Activated CD8-positive, alpha-beta memory T cell treated with anti-CD3 and anti-CD28 coated beads, Interleukin-2, amount 50 U/mL, for 4 hours (primary cell): ENCODE data around the gene PNPLA1.

Source experiments
- DNase-seq: peaks from one replicate; pipeline ENCODE4 v3.0.0-alpha.2; 2020

PNPLA1 gene

DNA sequence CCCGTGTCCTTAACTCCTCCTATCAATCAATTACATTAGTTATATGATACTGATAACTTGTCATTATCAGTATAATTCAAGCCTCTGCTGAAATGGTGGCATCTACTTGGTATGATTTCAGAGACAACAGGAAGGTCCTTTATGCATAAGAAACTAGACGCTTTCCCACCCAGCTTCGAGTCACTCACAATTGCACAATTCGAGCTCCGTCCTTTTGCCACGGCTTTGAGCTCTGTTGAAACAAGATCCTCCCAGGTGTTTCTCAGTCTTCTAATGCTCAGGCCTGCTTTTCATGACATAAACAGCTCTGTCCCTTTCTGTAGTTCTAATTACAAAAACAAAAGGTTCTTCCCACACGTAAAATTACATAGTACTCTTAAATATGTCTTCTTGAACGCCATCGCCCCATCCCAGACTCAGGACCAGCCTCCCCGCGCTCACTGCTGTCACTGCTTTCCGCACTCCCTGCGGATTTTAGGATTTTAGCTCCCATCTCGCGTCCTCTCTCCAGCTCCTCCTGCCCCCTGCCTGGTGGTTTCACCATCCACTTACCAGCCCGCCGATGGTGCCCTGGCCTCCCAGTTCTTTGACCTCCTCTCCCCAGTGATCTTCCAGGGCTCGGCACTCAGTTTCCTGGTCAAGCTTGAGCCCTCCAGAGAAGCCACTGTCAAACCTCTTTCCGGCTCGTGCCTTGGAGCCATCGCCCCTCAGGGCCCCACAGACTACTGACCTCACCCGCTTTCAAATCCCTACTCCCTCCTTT is 23.2 kb upstream of the PNPLA1 start:
- DNase-seq: no peak

DNA sequence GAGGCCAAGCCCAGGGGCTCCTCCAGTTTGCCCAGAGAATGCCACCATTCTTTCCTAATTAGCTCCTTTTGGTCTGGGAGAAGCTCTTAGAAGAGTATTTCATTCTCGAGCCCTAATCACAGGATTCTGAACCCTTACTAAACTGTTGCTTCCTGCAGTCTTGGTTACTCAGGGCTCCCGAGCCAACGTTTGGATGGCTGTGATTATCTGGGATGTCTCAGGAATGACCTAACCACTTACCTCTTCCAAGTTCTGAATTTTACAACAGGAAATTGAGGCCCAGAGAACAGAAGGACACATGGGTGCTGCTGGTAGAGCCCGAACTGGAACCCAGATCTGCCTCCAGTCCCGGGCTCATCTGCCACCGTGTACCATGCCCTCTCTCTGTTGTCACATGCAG is 22.2 kb upstream of the PNPLA1 start:
- no peak for DNase-seq

- no peak for DNase-seq
Observed at GRCh38 chr6:36248980-36249379, 20.9 kb upstream of the PNPLA1 start.

GRCh38 chr6:36249536-36249935 is 20.3 kb upstream of the PNPLA1 start:
- DNase-seq: no peak

GRCh38 chr6:36252005-36252404 is 17.9 kb upstream of the PNPLA1 start:
- DNase-seq: no peak

DNA sequence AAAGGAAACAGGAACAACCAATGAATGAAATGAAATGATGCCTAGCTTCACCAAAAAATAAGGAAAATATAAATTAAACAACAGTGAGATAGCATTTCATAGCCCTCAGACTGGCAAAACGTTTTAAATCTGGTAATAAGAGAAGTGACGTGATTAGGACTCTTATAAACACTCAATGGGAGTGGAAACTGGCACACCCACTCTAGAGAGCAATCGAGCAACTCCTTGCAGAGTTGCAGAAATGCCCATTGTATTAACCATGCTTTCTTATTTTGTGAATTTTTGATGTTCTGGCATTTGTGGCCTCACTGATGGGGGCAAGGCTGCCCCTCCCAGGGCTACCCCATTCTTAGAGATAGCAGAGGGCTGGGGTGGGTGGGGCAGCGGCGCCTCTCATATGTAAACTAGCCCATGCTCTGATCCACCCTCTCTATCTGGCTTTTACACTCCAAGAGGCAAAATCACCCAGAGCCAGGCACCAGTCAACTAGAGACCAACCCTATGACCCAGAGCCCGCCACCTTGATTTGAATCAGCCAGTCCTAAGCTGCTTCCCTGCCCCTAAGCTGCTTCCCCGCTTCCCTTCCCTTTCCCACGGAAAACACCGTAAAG is 6.4 kb upstream of the PNPLA1 start:
- no peak for DNase-seq

- no peak for DNase-seq
Observed at GRCh38 chr6:36265744-36266143, 4.1 kb upstream of the PNPLA1 start.

GRCh38 chr6:36266913-36267644 is 2.8 kb upstream of the PNPLA1 start:
- no peak for DNase-seq

DNA sequence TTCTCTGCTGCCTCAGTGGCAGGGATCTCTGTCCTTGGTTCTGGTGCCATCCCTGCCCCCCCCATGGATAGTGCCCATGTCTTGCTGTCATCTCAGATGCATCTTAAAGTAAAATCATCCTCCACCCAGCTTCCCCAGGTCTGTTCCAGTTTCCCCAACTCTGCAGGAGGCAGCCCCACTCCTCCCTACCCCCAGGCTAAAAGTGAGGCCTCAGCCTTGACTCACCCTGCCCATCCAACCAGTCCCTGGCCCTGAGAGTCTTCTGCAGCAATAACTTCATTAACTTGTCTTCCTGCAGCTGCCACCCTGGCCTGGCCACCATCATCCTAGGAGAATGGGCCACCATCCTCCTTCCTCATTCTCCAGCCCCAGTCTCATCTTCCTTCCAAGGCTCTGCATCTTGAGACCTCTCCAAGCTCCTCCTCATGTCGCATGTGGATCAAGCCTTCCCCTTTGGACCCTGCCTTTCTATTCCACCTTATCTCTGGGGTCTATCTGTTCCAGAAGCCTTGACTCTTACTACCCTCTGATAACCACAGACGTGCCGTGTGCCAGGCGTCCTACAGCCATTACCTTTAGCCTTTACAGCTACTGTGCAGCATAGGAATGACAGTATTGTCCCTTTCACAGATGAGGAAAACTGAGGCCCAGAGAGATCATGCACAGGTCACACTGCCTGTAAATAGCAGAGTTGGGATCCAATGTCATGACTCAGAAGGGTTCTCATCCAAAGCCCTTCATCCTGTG is 2.0 kb upstream of the PNPLA1 start:
- no peak for DNase-seq

DNA sequence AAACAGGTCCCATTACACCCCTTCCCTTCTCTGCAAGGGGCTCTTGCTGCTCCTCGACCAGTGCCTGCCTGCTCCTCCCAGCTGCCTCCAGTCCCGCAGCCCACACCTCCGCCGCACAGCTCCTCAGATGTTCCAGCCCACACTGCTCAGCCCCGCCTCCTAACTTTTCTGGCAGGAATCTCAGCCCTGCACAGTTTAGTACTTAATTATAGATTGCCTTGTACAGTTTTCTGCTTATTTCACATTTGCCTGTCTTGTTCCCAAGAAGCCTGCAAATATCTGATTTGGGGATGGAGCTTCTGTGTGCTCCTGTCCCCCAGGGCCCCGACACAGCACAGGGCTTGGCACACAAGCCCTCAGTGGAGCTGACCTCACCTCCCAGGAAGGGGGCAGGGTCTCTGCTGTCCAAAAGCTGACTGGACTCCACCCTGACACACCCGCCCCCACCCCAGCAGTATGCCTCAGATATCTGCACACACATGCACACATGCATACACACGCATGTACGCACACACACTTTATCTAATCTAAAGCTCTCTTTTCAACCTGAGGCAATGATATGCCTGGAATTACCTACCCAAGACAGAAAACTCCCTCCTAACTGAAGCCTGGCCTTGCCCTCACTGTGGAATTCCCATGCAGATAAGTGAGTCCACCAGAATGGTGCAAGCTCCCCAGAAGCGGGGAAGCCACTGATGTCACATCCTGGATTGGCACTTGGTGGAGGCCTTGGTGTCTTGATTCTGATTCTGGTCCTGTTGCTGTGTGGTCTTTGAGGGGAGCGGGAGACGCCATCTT is 1.2 kb upstream of the PNPLA1 start:
- no peak for DNase-seq

GRCh38 chr6:36272234-36272633 is 2.4 kb downstream of the PNPLA1 start:
- no peak for DNase-seq

GRCh38 chr6:36273067-36273466 is 3.2 kb downstream of the PNPLA1 start:
- DNase-seq: no peak

GRCh38 chr6:36273802-36274514 is 4.1 kb downstream of the PNPLA1 start:
- DNase-seq: no peak

GRCh38 chr6:36276581-36277536 is 7.0 kb downstream of the PNPLA1 start:
- DNase-seq: no peak

GRCh38 chr6:36277946-36278470 is 8.1 kb downstream of the PNPLA1 start:
- no peak for DNase-seq

DNA sequence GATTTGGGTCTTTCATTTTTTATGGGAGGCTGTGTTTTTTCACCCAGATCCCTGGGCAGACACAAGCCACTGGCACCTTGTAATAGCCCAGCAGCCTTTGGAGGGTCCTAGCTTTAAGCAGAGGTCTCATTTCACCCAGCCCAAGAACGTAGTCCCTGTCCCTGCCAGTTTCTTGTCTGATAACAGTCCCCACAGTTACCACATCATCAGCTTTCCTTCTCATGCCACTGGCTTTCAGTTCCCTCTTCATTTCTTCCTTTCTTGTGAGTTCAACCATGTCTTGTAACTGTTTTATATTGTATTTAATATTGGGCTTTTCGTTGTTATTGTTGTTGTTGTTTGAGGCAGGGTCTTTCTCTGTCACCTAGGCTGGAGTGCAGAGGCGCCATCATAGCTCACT is 10.6 kb downstream of the PNPLA1 start:
- DNase-seq: no peak

GRCh38 chr6:36280983-36281382 is 11.1 kb downstream of the PNPLA1 start:
- no peak for DNase-seq

DNA sequence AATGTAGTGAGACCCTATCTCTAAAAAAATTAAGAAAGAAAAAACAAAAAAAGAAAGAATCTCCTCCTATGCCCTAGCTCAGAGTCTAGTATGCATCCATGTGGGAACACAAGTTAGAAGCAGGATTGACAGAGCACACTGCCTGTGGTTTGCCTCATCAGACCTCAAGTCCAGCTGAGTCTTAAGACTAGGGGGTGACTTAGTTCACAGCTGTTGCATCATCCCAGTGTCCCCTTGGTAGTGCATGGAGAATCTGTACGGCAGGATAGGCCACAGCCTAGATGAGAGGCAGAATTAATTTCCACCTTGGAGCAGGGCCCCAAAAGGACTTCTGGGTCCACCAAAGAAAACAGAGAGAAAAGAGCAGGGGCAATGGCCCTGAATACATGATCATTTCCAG is 13.7 kb downstream of the PNPLA1 start:
- no peak for DNase-seq

DNA sequence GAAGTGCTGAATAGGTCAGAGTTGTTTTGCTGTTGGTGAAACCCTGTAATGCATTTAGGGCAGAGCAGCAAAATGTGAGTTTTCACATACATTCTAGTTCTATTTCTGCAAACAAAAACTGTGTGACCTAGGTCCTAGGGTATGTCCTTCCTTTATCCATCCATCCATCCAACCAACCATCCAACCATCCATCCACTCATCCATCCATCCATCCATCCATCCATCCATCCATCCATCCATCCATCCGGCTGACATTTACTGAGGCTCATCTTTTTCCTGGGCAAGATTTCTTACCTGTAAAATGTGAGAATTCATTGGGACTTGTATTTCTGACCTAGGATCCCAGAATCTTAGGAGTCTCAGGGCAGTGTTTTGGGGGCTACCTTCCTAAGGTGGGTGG is 14.5 kb downstream of the PNPLA1 start:
- DNase-seq: no peak

- DNase-seq: no peak
Observed at GRCh38 chr6:36285187-36285671, 15.4 kb downstream of the PNPLA1 start.
